ENCODE measurements around the gene PTGDR2.

The PTGDR2 gene

GRCh38 chr11:60869451-60869825 lies 13.7 kb upstream of the PTGDR2 start:
- Mint-ChIP-seq H3K36me3 (ENCODE audit: low read depth) (no peaks in the 10 kb centered on the region), H3K9me3 (no peaks in the 10 kb centered on the region), H3K4me1 (peaks cover 44% of the 10 kb centered on the region), H3K4me3 (no peak overlapping the region), H3K27me3 (ENCODE audit: low read depth, poor library complexity) (no peaks in the 10 kb centered on the region), H3K27ac (no peak overlapping the region)
- no peak for DNase-seq
- no peak for TF ChIP-seq CTCF (IDR thresholded peaks at IDR 0.05)

- no peak for TF ChIP-seq CTCF (IDR thresholded peaks at IDR 0.05)
- no peaks in the 10 kb centered on the region for H3K36me3 Mint-ChIP-seq (ENCODE audit: low read depth)
- peaks cover 44% of the 10 kb centered on the region for H3K4me1 Mint-ChIP-seq
- H3K27me3 Mint-ChIP-seq (ENCODE audit: low read depth, poor library complexity) = no peaks in the 10 kb centered on the region
- H3K4me3 Mint-ChIP-seq = no peak overlapping the region
- DNase-seq = no peak
- H3K27ac Mint-ChIP-seq = no peak overlapping the region
- H3K9me3 Mint-ChIP-seq = no peaks in the 10 kb centered on the region
Observed at GRCh38 chr11:60868682-60869450, 13.1 kb upstream of the PTGDR2 start.

- H3K4me1 Mint-ChIP-seq = peaks cover 44% of the 10 kb centered on the region
- H3K27me3 Mint-ChIP-seq (ENCODE audit: low read depth, poor library complexity) = no peaks in the 10 kb centered on the region
- no peaks in the 10 kb centered on the region for H3K9me3 Mint-ChIP-seq
- no peak overlapping the region for H3K27ac Mint-ChIP-seq
- H3K36me3 Mint-ChIP-seq (ENCODE audit: low read depth) = no peaks in the 10 kb centered on the region
- no peak for TF ChIP-seq CTCF (IDR thresholded peaks at IDR 0.05)
- no peak for DNase-seq
- no peak overlapping the region for H3K4me3 Mint-ChIP-seq
Observed at GRCh38 chr11:60867871-60868681, 12.3 kb upstream of the PTGDR2 start.

GRCh38 chr11:60866911-60867870 lies 11.4 kb upstream of the PTGDR2 start, which contains the start of gene ZP1:
ZP1 (plus strand) TSS chr11:60867542; CDS start chr11:60867562, 20 bp downstream.
- TF ChIP-seq CTCF (IDR thresholded peaks at IDR 0.05) = no peak
- Mint-ChIP-seq H3K27ac (peak within 1 kb of the TSS; percentile 28), H3K4me3 (no peak within 1 kb of the TSS), H3K4me1 (peaks cover 47% of the 10 kb centered on the region), H3K9me3 (no peaks in the 10 kb centered on the region), H3K36me3 (ENCODE audit: low read depth) (no peaks in the 10 kb centered on the region), H3K27me3 (ENCODE audit: low read depth, poor library complexity) (no peaks in the 10 kb centered on the region)
- DNase-seq = peak; percentile 36

- Mint-ChIP-seq H3K27ac (peak overlapping the region; percentile 17), H3K36me3 (ENCODE audit: low read depth) (no peaks in the 10 kb centered on the region), H3K4me3 (no peak overlapping the region), H3K27me3 (ENCODE audit: low read depth, poor library complexity) (peaks cover 6% of the 10 kb centered on the region), H3K4me1 (peaks cover 47% of the 10 kb centered on the region), H3K9me3 (no peaks in the 10 kb centered on the region)
- DNase-seq = no peak
- no peak for TF ChIP-seq CTCF (IDR thresholded peaks at IDR 0.05)
Observed at GRCh38 chr11:60864856-60865513, 9.2 kb upstream of the PTGDR2 start.

Data from nephron progenitor cell (in vitro differentiated cells).